HCEC 1CT (cell line): Measurements from ENCODE around the gene SNRNP48.
A peak's percentile ranks its signal among the peaks of the same experiment; 100 is the strongest.

ENCODE experiments used
- DNase-seq: peaks from one replicate; pipeline ENCODE4 v3.0.0-alpha.2; 2017

SNRNP48 gene

GRCh38 chr6:7604003-7604402 is 14.0 kb downstream of the SNRNP48 start:
- DNase-seq = no peak

DNA sequence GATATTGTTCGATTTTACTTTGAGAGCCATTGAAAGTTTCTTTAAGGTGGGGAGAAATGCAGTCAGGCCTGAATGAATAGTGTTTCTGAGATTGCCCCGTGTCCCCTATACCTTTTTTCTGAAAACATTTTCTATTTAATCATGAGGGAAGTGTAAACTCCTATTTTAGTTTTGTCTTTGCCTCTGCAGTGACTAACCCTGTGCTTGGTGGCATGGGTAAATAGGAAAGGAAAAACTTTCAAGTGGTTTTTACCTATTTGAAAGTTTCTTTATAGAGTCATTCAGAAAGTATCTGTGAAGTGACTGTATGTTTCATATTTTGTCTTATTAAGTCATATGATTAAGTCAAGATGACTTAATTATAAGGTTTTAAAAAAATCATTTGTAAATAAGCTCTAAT is 14.5 kb downstream of the SNRNP48 start:
- no peak for DNase-seq

DNA sequence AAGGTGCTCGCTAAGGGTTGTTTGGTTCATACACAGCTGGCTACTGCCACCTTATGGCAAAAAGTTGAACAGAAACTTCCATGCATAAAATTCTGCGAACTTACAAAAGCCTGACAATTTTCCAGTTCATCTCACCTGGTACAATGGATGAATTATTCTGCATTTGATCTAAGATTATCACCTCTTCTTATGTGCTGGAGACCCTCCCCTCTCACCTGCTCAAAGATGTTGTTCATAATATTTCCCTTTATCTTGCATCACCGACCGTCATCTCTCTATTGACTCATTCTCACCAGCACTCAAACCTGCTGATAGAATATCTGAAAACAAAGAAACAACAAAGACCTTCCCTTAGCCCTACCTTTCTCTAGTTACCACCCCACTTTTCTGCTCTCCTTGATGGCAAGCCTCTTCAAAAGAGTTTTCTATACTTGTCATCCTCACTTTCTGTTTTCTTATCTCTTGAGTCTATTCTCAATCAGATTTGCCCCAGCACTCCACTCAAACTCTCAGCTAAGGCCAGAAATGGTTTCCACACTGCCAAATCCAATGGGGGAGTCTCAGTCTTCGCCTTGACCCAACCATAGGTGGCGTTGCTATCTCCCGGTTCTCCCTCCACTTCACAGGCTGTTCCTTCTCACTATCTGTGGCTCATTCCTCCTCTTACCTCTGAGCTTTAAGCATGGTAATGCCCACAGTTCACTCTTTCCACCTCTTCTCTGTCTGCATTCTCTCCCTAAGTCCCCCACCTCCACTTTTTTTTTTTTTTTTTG is 25.8 kb downstream of the SNRNP48 start:
- peak; percentile 40 for DNase-seq

DNA sequence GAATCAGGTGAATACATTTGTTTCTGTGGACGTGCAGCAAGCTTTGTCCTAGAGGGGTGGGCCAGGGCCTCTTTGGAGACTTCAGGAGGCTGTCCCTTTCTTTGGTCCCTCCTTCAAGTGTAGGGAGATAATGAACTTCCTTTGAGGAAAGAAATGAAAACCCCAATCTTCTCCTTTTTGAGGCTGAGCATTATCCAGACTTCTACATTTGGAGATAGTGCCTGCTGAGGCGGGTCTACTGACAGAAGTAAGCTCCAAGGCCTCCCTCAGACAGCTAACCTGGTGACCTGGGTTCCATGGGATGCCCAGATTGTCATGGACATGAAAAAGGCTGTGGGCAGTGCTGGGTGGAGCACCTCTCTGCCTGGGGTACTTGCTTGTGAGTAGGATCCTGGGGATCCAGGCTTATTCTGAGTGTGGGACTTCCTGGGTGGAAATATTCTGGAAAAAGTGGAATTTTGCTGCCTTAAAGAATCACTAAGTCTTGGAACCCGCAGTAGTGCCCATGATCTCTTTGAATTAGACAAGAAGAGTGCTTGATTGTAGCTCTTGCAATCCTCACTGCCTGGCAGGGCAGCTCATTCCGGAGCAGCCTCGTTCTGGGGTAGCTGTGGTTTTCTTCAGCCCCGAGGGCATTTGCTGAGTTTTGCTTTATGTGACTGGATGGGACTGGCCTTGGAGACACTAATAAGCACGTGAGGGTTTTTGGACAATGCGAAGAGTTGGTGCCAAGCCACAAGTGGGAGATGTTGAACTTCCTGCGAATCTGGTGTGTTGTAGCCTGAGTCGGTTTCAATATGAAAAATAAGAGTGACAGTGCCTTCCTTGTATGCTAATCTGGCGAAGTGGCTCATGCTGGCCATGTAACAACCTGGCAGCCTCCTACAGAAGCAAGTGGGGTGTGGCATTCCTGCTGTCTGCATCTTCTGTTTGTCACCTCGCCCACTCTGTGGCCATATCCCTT is 28.1 kb downstream of the SNRNP48 start:
- no peak for DNase-seq

DNA sequence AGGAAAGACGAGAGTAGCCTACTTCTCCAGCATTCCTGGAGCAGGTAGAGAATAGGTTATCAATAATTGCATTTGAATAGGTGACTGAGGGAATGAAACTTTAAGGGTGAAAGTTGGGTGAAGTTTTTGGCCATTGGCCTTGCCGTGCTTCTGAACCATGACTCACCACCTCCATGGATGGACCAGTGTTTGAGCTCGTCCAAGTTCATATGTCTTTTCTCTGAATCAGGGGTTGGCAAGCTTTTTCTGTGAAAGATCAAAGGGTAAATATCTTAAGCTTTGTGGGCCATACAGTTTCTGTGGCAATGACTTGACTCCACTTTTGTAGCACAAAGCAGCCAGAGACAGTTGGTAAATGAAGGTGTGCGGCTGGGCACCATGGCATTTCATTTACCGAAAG is 31.8 kb downstream of the SNRNP48 start:
- no peak for DNase-seq

DNA sequence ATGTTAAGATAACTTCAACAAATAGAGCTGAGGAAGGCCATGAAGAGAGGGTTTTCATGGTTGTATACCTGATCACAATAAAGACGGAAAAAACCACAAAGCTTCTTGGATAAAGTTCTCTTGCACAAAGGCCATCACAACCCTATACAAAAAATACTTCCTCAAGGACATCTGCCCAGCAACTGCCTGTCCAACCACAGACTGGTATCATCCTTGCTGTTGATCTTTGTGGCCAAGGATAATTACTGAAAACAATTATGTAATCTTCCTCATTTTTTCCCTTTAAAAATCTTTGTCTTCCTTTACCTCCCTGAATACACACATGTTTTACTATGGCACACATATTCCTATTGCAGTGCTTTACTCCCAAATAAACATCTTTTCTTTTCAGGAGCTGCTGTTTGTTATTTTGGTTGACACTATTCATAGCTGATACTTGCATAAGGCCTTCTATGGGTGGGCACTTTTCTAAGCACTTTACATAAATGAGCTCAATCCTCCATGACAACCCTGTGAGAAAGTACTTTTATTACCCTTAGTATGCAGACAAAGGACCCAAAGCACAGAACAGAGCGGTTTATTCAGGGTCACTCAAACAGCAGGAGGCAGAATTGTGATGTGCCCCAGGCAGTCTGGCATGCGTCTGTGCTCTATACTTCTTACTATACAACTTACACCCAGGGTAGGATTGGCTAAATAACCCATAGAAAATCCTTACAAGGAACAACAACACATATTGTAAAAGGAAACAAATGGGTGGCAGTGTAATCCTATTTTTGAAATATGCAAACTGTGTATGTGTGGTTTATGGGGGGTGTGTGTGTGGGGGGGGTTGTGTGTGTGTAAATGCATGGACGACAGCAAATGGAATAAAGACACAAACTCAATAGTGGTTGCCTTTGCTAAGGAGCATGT is 35.1 kb downstream of the SNRNP48 start:
- DNase-seq = no peak

- DNase-seq = no peak
Observed at GRCh38 chr6:7628479-7628878, 38.5 kb downstream of the SNRNP48 start.

GRCh38 chr6:7628909-7629308 is 38.9 kb downstream of the SNRNP48 start:
- no peak for DNase-seq

DNA sequence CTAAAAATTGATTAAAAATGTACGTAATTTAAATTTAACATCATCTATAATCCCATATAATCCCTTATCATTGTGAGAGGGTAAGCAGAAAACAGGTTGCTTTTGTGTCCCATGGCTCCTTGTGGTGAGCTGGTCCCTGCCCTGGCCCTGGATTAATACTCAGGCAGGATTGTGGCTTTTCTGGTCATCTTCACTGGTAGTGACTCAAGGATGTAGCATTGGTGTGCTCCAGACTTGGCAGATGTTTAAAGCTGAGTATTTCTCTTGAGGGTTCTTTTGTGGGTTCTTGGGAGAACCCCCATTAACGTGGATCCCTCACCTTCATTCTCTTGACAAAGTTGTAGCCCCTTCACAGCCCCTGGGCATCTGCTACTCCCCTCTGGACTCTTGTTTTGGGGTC is 39.3 kb downstream of the SNRNP48 start:
- DNase-seq = no peak

- no peak for DNase-seq
Observed at GRCh38 chr6:7630792-7631191, 40.8 kb downstream of the SNRNP48 start.

GRCh38 chr6:7631466-7631865 is 41.5 kb downstream of the SNRNP48 start:
- DNase-seq = no peak

GRCh38 chr6:7632501-7633290 is 42.7 kb downstream of the SNRNP48 start:
- DNase-seq = no peak

GRCh38 chr6:7633361-7633760 is 43.4 kb downstream of the SNRNP48 start:
- no peak for DNase-seq

DNA sequence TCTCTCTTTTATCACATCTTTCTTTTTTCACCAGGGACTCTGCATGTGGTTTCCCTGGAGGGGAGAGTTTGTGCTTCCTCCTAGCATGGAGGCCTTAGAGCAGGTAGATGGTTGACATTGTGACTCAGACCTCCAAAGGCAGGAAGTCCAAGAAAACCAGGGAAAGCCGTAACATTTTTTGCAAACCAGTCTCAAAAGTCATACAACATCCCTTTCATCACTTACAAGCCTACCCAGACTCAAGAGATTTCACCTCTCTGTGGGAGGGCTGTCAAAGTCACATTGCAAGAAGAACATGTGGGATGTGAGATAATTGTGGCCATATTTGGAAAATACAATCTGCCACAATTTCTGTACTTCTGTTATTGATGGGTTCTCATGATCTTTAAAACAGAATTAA is 46.2 kb downstream of the SNRNP48 start:
- no peak for DNase-seq

GRCh38 chr6:7637533-7637932 is 47.5 kb downstream of the SNRNP48 start:
- no peak for DNase-seq

DNA sequence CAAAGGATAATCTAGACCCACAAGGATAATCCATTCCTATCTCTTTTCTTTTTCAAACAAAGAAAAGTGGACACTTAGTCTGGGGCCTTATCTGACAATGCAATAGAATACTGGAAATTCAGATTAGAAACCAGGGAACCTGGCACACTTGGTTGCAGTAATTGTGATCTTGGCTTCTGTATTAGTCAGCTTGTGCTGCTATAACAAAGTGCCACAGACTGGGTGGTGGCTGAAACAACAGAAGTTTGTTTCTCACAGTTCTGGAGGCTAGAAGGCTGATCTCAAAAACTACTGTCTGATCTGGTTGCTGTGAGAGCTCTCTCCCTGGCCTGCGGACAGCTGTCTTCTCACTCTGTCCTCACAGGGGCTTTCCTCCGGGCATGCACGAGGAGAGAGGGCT is 49.4 kb downstream of the SNRNP48 start:
- DNase-seq = no peak

DNA sequence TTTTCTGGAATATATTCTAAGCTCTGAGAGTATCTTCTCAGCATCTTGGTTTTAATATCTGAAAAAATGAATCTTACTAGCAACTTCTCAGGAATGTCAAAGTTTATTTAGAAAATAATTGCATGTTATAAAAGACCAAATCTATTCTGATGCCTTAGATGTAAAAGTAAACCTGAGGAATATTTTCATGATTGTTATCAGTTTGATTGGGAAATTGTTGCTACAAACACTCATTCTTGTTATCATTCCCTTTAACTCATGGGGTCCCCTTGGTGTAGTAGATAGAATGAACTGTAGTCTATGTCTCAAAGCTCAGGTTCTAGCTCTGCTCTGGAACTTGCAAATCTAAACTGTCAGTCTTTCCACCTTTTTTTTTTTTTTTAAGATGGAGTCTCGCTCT is 50.0 kb downstream of the SNRNP48 start:
- DNase-seq = no peak

- DNase-seq = peak; percentile 79
Observed at GRCh38 chr6:7640607-7641577, 50.9 kb downstream of the SNRNP48 start.

DNA sequence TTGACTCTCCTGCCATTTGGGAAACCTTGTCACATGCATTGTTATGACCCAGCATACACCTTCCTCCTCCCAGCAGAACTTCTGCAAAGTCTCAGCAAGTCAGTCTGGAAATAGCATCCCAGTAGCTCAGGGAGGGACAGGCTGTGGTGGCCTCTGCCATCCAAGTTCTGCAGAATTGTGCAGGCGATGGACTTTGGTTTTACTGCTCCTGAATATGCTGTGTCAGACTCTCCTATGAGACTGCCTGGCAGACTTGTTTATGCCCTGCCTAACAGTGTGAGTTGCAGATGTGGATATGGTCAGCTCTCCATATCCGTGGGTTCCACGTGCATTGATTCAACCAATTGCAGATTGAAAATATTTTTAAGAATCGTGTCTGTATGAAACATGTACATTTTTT is 52.8 kb downstream of the SNRNP48 start:
- DNase-seq = no peak

- no peak for DNase-seq
Observed at GRCh38 chr6:7644417-7644816, 54.4 kb downstream of the SNRNP48 start.

DNA sequence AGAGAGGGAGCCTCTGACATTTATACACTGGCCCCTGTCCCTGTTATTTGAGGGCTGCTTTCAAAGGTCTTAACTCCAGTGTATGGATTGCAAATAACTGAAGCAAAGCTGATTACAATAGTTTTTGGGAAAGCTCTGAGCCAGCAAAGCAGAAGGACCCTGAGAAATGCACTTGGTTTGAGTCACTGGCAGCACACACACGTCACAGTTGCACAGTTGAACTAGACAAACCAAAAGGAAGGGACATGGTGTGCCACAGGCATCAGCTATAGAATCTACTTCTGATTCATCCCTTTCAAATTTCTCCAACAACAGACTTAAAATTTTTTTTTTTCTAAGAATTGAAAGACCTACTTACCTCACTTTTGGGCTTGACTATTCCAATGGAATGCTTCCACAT is 56.4 kb downstream of the SNRNP48 start:
- DNase-seq = peak; percentile 18
